GM12865 (cell line): ENCODE data around the gene MAGEA8.
"Not testable (repeated sequence)": the region's sequence is repeated elsewhere in the genome, so short reads cannot be mapped to it uniquely, and the experiment has no call there.

ENCODE experiments used
- DNase-seq: peaks from one replicate; pipeline ENCODE4 v3.0.0; 2010; ENCODE audit warnings: low read depth
- H3K4me3 ChIP-seq: 2 replicates; pipeline ENCODE4 v1.5.1; 2011; ENCODE audit warnings: mild to moderate bottlenecking, low read depth, low read length, control low read depth
- CTCF ChIP-seq: IDR thresholded peaks from 2 replicates; pipeline ENCODE4 v1.5.1; 2011; ENCODE audit warnings: low read length, control low read depth, low read depth, inconsistent platforms; ENCODE audit not compliant: insufficient read depth; ENCODE audit errors: missing control alignments

Gene MAGEA8

GRCh38 chrX:149865390-149865789, 15.6 kb upstream of the MAGEA8 start:
- no peak for DNase-seq
- no peak for TF ChIP-seq CTCF
- H3K4me3 ChIP-seq, result no peak overlapping the region

- TF ChIP-seq CTCF, result no peak
- no peak overlapping the region for H3K4me3 ChIP-seq
- no peak for DNase-seq
Measured at GRCh38 chrX:149867488-149867887, 13.5 kb upstream of the MAGEA8 start.

- no peak overlapping the region for H3K4me3 ChIP-seq
- DNase-seq, result no peak
- no peak for TF ChIP-seq CTCF
Measured at GRCh38 chrX:149870840-149871239, 10.1 kb upstream of the MAGEA8 start.

- TF ChIP-seq CTCF, result no peak
- H3K4me3 ChIP-seq, result no peak overlapping the region
- no peak for DNase-seq
Measured at GRCh38 chrX:149871433-149871832, 9.6 kb upstream of the MAGEA8 start.

- TF ChIP-seq CTCF, result peak; percentile 67
- DNase-seq, result peak; percentile 58
- H3K4me3 ChIP-seq, result no peak overlapping the region
Measured at GRCh38 chrX:149871940-149872339, 9.0 kb upstream of the MAGEA8 start.

- TF ChIP-seq CTCF, result no peak
- DNase-seq, result no peak
- H3K4me3 ChIP-seq, result no peak overlapping the region
Measured at GRCh38 chrX:149877157-149877556, 3.8 kb upstream of the MAGEA8 start.

GRCh38 chrX:149877636-149878035, 3.3 kb upstream of the MAGEA8 start:
- no peak for TF ChIP-seq CTCF
- no peak for DNase-seq
- no peak overlapping the region for H3K4me3 ChIP-seq

GRCh38 chrX:149890828-149891227, 9.8 kb downstream of the MAGEA8 start:
- not testable (repeated sequence) for H3K4me3 ChIP-seq, DNase-seq
